ENCODE results near the gene UNC13B.

- no peak for TF ChIP-seq CTCF (IDR thresholded peaks at IDR 0.05; ENCODE audit: extremely low read depth in 1 of 2, insufficient read depth in 1 of 2, low read depth in 1 of 2, low read length in 2 of 2)
- TF ChIP-seq GATA2 (IDR thresholded peaks at IDR 0.05; ENCODE audit: insufficient read depth, insufficient read length, low read depth, low read length) = no peak
- no peak for TF ChIP-seq POLR2A (IDR thresholded peaks at IDR 0.05; ENCODE audit: low read depth, low read length)
- no peak for TF ChIP-seq EZH2 (IDR thresholded peaks at IDR 0.05; ENCODE audit: borderline replicate concordance, low read depth, low read length, severe bottlenecking)
These were observed 192.0 kb downstream of the UNC13B start for GRCh38 chr9:35353731-35354365.

All from endothelial cell of umbilical vein (primary cell).